Measurements from ENCODE around the gene SLC15A3.

GRCh38 chr11:60927600-60927999 is 24.4 kb downstream of the SLC15A3 start:
- TF ChIP-seq CTCF (IDR thresholded peaks at IDR 0.05; ENCODE audit: insufficient read depth, low read depth, low read length) (no peak), EZH2 (IDR thresholded peaks at IDR 0.05; ENCODE audit: insufficient read depth, low read length) (no peak)

Data from astrocyte (in vitro differentiated cells and primary cell).